Measurements from ENCODE around the gene FOXK1.

The FOXK1 gene

GRCh38 chr7:4808026-4808425 lies 125.9 kb downstream of the FOXK1 start:
- DNase-seq (ENCODE audit: insufficient read length, low spot score) (no peak), FAIRE-seq (no peak)
- no peak for TF ChIP-seq POLR2A (IDR thresholded peaks at IDR 0.05; ENCODE audit: low read depth, low read length)

DNA sequence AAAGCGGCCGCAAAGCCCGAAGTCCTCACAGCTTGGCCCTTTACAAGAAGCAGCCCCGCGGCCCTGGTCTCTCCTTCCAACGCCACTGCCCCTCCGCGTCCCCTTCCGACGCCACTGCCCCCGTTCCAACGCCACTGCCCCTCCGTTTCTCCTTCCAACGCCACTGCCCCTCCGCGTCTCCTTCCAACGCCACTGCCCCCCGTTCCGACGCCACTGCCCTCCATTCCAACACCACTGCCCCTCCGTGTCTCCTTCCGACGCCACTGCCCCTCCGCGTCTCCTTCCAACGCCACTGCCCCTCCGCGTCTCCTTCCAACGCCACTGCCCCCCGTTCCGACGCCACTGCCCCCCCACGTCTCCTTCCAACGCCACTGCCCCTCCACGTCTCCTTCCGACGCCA lies 126.5 kb downstream of the FOXK1 start:
- DNase-seq (ENCODE audit: insufficient read length, low spot score) (no peak), FAIRE-seq (no peak)
- TF ChIP-seq POLR2A (IDR thresholded peaks at IDR 0.05; ENCODE audit: low read depth, low read length): no peak

DNA sequence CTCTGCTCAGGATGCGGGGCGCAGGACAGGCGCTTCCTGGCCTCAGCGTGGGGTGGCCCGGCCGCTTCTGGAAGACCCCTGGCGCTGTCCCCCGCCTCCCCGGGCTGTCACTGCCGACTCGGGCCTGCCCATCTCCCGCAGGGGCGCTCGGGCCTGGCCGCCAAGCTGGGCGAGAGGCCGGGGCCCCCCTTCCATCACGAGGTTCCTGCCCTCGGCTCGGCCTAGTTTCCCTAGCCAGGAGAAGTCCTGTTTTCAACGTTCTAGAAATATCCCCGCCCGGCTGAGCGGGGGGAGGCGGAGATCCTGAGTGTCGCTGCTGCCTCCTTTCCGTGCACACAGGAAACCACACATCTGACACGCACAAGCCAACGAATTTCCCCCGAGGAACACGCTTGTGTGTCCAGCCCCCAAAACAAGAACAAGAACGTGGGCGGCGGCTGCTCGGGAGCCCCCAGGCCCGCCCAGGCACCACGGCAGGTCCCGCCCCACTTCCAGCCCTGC lies 127.0 kb downstream of the FOXK1 start:
- TF ChIP-seq POLR2A (IDR thresholded peaks at IDR 0.05; ENCODE audit: low read depth, low read length): no peak
- DNase-seq (ENCODE audit: insufficient read length, low spot score) (no peak), FAIRE-seq (no peak)

- DNase-seq (ENCODE audit: insufficient read length, low spot score) (no peak), FAIRE-seq (no peak)
- TF ChIP-seq POLR2A (IDR thresholded peaks at IDR 0.05; ENCODE audit: low read depth, low read length): no peak
Observed at GRCh38 chr7:4809666-4810065, 127.6 kb downstream of the FOXK1 start.

- TF ChIP-seq POLR2A (IDR thresholded peaks at IDR 0.05; ENCODE audit: low read depth, low read length): no peak
- DNase-seq (ENCODE audit: insufficient read length, low spot score) (no peak), FAIRE-seq (no peak)
Observed at GRCh38 chr7:4814433-4814832, 132.3 kb downstream of the FOXK1 start.

GRCh38 chr7:4815121-4815520 lies 133.0 kb downstream of the FOXK1 start:
- FAIRE-seq: no peak
- TF ChIP-seq POLR2A (IDR thresholded peaks at IDR 0.05; ENCODE audit: low read depth, low read length): no peak

DNA sequence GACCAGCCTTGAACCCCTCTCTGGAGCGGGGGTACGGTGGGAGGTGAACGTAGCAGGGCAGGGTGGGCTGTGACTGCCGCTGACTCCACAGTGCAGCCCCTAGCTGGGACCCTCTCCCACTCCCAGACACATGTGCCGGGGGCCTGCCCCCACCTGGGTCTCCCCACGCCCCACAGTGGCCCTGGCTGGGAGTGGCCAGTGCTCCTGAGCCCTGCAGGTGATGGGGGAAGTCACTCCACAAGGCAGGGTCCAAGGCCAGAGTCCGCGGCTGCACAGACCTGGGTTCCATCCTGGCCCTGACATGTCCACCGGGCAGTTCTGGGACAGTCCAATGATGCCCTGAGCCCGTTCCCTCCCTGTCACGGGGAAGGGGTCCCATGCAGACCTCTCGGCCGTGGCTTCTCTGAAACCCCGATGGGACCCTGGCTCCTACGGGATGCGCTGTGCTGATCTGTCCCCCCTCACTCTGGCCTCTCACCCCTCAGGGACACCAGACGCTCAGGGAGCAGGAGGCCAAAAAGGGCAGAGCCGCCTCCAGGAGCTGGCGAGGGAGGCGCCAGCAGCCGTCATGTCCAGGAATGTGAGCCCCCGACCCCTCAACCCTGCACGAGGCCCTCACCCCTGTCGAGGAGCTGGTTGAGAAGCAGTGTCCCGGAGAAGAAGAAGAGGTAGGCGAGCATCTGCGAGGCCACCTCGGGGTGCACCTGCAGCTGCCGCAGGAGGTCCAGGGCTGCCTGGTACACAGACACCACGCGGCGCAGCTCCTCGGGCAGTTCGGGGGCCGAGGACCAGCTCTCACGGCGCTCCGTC lies 133.7 kb downstream of the FOXK1 start:
- FAIRE-seq (no peak), DNase-seq (ENCODE audit: insufficient read length, low spot score) (no peak)
- no peak for TF ChIP-seq POLR2A (IDR thresholded peaks at IDR 0.05; ENCODE audit: low read depth, low read length)

More at GRCh38 chr7:4815121-4815520, 133.0 kb downstream of the FOXK1 start:
- no peak for DNase-seq (ENCODE audit: insufficient read length, low spot score)

DNA sequence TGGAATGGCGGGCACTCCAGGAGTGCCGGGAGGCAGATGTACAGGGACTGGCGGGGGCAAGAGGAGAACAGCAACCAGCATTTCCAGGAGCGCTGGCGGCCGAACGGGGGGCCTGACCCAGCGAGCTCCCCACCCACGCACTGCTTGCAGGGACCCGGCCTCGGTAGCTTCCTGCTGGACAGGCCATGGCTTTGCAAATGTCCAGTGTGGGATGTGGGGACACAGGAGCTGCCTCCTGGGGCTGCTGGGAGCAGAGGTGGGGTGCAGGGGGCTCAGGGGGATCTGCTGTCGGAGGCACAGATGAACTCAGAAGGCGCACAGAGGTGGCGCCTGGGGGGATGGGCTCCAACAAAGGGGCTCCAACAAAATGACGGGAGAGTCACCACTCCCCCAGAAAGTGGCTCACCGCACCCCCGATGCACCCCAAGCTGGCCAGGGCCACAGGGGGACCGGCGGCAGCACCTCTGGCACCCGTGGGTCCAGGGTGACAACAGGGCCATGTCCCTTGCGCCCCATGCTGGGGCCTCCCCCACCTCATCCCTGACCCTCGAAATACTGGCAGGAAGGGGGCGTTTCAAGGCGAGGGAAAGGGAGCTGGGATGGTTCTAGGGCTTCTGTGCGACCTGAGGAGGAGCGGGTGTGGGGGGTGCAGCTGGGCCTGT lies 134.5 kb downstream of the FOXK1 start:
- no peak for TF ChIP-seq POLR2A (IDR thresholded peaks at IDR 0.05; ENCODE audit: low read depth, low read length)
- DNase-seq (ENCODE audit: insufficient read length, low spot score) (no peak), FAIRE-seq (no peak)

DNA sequence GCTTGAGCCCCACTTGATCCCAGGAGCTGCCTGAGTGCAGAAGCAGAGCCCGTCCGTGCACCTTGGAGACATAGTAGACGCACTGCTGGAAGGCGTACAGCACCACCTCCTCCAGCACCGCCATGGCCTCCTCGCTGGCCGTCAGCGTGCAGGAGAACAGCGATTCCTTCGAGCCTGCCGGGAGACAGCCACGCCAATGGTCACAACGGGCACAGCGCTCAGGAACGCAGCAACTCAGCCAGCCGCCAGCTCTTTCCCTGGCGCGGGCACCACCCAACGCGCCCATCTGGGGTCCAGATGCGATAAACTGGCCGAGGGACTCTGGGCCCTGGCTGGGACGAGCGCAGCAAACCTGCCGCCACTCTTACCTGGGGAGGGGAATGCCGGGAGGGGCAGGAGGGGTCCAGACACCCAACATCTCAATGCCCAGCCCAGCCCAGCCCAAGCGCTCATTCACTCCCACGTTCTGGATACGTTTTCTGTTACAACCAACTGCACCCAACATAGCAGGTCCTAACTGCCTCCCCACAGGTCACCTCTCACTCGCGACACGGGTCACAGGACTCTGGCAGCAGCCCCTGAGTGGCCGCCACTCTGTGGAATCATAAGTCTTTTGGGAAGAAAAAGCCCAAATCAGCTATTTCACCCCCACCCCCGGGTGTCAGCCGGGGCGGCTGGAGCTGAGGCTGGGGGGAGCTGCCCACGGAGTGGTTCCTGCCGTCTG lies 135.2 kb downstream of the FOXK1 start:
- no peak for FAIRE-seq
- no peak for DNase-seq (ENCODE audit: insufficient read length, low spot score)

DNA sequence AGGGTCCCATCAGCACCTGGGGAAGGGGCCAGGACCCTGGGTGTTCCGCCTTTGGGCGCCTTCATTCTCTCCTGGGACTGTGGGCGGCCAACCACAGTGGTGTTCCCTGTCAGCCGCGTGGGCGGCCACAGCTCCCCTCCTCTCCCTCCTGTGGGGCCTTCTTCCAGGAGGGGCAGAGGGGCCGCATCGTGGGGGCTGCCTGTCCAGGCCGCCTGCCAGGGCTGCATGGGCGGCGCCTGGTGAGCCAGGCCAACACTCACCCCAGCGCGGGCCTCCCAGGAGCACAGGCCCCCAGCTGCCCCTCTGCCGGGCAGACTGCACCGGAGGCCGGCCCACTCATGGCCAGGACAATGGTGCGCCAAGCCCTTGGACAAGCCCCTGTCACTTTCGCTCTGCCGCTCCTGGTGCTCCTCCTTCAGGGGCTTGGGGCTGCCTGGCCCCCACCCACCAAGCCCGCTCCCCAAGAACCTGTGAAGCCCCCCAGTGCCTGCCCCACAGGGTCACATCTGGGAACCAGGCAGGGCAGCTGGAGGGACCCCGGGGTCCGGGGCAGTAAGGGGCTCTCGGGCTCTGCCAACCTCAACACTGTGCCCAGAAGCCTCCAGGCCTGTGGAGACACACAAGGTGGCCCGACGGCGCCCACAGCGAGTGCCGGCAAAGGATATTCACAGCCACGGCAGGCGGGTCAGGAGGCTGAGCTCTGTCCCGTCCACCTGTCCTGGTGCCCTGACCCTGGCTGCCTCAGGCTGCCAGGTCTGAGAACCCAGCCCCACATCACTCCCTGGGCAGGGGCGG lies 136.1 kb downstream of the FOXK1 start:
- FAIRE-seq: no peak
- DNase-seq (ENCODE audit: insufficient read length, low spot score): no peak
- TF ChIP-seq POLR2A (IDR thresholded peaks at IDR 0.05; ENCODE audit: low read depth, low read length): no peak

More for the DNA sequence above, 135.2 kb downstream of the FOXK1 start:
- no peak for TF ChIP-seq POLR2A (IDR thresholded peaks at IDR 0.05; ENCODE audit: low read depth, low read length)

DNA sequence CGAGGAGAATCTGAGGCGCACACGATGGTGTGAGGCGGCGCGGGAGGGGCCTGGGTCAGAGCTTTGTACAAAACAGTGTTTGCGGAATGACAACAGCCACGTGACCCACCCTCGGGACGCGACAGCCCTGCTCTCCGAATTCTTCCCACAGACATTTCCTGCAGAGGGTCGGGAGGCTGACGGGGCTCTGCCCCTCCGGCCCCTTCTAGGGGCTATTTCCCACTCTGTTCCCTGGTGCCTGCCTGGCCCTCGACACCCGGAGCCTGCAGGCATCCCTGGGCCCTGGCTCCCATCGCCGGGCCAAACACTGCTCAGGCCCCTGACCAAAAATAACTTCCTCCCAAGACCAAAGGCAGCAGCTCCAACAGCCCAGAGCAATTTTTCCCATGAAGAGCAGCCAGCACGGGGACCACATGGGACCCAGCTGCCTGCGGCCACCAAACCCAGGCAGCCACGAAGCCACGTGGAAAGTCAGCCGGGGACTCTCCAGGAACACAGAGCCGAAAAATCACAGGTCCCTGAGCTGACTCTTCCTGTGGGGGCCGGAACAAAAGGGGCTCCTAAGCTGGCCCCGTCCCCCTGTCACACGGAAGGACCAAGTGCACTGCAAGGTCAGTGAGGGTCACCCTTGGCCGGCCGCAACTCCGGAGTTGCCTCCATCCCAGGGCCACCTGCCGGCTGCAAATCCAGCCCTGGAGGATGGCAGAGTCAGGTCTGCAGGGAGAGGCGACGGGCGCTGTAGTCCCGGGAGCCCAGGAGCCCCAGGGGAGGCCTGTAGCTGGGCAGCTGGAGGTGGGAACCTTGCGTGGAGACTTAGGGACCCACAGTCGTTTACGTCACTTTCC lies 137.7 kb downstream of the FOXK1 start:
- DNase-seq (ENCODE audit: insufficient read length, low spot score): no peak
- no peak for TF ChIP-seq POLR2A (IDR thresholded peaks at IDR 0.05; ENCODE audit: low read depth, low read length)
- FAIRE-seq: no peak

- FAIRE-seq (no peak), DNase-seq (ENCODE audit: insufficient read length, low spot score) (no peak)
- no peak for TF ChIP-seq POLR2A (IDR thresholded peaks at IDR 0.05; ENCODE audit: low read depth, low read length)
Observed at GRCh38 chr7:4820405-4820966, 138.4 kb downstream of the FOXK1 start.

Data from H54 (cell line).